HS-5 (cell line): ENCODE measurements around the gene PTPRH.
"Not testable (repeated sequence)": the region's sequence is repeated elsewhere in the genome, so short reads cannot be mapped to it uniquely, and the experiment has no call there.

ENCODE experiments used
- DNase-seq: peaks from one replicate; pipeline ENCODE4 v3.0.0-alpha.2; 2012; ENCODE audit warnings: low read depth

Gene PTPRH

DNA sequence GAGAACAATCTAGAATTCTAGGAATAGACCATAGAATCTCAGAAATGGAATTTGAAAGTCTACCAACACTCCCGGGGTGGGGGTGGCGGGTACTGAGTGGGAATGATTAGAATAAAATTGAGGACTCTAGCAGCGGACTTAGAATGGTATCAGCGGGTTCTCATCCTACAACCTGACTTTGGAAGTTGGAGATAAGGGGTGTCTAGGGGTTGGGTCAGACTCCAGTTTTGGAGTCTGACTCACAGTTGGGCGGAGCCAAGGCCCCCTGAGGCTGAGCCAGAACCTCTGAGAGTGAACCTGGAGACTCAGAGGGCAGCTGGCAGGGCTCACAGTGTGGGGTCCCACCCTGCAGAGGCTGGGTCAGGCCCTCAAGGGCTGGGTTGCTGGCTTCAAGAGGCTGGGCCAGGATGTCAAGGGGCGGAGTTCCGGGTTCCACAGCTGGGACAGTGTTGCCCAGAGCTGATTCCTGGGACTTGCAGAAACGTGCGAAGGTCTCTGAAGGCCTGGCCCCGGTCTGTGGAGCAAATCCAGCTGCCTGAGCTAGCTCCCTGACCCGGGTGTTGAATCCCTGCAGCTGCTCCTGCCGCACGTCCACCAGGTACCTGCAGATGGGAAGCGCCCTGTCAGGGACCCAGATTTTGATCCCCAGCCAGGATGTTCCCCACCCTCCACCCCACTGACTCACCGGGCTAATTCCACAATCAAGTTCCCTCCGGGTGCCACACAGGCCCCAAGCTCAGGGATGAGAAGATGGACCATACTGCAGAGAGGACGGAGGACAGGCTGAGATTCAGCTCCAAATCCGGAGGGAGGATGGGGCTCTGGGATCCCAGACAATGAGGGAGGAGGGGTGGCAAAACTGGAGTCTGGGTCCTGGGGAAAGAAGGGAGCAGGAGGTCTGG is 50.2 kb downstream of the PTPRH start:
- no peak for DNase-seq

DNA sequence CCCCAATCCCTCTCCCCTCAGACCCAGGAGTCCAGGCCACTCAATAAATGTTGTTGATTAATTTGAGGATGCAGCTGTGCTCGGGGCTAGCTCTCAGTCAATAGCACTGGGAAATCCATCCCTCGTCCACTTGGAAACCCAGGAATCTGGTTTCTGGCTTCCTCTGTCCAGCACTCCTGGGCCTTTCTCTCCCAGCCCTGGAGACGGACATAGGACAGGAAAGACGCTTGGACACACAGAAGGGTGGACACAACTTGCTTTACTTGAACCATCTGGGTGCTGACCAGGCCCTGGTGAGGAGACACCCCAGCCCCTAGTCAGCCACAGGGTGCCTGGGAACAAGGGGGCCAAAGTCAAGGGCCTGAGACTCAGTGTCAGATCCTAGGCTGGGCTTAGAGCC is 50.9 kb downstream of the PTPRH start:
- no peak for DNase-seq

DNA sequence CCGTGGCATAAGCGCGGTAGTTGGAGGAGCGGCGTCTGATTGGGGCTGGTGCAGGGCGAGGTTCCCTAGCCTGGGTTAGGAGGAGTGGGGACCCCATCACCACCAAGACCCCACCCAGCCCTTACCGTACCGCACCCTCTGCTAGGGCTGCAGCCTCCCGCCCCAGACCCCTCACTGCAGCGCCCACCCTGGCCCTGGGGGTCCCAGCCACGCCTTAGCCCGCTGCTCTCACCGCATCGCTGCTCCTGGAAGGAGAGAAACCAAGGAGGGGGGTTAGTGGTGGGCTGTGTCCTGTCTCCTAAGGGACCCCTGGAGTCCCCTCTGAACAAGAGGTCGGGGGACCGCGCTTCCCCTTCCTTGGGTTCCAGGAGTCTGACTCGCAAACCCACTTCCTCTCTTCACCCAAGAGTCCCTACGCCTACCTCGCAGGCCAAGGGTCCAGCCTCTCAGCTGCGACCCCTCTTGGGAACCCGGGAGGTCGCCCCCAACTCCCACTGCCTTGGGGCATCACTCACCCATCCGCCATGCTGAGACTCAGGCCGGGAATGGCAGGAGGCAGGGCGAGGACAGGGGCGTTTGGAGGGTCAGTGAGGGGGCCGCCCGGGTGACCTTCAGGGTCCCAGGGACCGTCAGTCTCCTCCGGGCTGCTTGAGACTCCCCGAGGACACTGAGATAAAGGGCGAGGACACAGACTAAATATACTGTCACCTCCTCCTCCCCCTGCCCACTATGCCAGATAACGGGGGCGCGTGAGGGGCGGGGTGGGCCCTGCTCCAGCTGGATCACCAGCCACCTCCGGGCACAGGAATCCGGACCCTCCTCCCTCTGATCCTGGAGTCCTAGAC is 52.0 kb downstream of the PTPRH start, which contains the start of gene TNNI3:
TSS of gene TNNI3 (minus strand) at position 669 of the 845 bp plus-strand sequence. CDS start at position 526, 143 bp downstream.
- DNase-seq, result no peak

DNA sequence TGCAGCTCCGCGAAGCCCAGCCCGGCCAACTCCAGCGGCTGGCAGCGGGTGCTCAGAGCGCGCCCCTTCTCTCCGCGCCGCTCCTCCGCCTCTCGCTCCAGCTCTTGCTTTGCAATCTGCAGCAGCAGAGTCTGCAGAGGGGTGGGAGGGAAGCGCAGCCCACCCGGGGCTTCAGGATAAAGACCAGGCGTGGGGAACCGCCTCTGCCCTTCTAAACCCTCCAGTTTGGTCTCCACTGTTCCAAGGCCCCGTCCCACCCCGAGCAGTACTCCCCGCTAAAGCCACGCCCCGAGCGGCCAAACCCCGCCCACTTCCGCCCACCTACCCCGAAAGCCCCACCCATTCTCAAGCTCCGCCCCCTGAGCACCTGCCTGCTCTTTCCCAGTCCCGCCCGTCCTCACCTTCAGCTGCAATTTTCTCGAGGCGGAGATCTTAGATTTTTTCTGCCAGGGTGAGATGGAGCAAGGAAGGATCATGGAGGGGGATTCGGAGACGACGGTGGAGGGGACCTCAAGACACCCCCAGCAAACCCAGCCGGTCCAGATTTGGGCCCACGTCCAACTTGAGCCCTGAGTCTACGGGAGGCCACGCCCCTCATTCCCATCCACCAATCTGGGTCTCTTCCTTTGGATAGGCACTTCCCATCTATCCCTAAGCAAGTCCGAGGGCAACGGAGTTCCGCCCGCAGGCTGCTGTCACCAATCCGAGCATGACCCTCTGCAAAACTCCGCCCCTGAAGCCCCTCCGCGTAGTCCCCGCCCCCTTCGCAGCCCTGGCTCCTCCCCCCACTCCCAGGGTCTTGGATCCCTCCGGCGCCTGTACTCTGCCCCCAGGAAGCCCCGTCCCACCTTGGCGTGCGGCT is 52.9 kb downstream of the PTPRH start:
- DNase-seq, result no peak

DNA sequence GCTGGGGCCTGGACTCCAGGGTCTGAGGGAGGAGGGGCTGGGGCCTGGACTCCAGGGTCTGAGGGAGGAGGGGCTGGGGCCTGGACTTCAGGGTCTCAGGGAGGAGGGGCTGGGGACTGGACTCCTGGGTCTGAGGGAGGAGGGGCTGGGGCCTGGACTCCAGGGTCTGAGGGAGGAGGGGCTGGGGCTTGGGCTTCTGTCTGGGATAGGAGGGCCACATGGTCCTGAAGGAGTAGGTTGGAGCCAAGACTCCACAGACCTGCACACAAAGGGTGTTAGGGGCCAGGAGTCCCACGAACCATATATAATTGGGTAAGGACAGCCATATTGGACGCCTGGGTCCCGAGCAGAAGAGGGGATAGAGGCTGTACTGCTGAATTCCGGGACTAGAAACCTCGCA is 53.5 kb downstream of the PTPRH start:
- DNase-seq, result not testable (repeated sequence)

DNA sequence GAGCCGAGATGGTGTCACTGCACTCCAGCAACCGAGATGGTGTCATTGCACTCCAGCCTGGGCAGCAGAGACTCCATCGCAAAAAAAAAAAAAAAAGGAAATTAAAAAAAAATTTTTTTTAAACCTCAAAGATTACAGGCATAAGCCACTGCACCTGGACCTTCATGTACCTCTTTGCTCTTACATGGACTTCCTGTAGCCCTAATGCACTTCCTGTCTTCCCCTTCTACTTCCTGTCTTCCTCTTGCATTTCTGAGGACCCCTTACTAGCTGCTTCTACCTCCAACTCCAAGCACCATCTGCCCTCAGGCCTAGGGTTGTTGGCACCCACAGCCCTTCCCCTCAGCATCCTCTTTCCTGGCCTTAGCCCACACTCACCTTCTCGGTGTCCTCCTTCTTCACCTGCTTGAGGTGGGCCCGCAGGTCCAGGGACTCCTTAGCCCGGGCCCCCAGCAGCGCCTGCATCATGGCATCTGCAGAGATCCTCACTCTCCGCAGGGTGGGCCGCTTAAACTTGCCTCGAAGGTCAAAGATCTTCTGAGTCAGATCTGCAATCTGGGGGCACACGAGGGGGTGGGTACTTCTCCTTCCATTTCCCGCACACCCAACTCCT is 55.5 kb downstream of the PTPRH start:
- no peak for DNase-seq

DNA sequence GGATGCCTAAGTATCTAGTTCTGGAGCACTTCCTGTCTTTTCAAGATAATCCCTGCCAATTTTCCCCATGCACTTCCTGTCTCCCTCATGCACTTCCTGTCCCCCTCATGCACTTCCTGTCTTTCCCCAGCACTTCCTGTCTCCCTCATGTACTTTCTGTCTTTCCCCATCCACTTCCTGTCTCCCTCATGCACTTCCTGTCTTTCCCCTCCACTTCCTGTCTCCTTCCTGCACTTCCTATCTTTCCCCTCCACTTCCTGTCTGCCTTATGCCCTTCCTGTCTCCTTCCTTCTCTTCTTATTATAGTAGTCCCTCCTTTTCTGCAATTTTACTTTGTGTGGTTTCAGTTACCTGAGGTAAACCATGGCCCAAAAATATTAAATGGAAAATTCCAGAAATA is 57.3 kb downstream of the PTPRH start:
- no peak for DNase-seq

DNA sequence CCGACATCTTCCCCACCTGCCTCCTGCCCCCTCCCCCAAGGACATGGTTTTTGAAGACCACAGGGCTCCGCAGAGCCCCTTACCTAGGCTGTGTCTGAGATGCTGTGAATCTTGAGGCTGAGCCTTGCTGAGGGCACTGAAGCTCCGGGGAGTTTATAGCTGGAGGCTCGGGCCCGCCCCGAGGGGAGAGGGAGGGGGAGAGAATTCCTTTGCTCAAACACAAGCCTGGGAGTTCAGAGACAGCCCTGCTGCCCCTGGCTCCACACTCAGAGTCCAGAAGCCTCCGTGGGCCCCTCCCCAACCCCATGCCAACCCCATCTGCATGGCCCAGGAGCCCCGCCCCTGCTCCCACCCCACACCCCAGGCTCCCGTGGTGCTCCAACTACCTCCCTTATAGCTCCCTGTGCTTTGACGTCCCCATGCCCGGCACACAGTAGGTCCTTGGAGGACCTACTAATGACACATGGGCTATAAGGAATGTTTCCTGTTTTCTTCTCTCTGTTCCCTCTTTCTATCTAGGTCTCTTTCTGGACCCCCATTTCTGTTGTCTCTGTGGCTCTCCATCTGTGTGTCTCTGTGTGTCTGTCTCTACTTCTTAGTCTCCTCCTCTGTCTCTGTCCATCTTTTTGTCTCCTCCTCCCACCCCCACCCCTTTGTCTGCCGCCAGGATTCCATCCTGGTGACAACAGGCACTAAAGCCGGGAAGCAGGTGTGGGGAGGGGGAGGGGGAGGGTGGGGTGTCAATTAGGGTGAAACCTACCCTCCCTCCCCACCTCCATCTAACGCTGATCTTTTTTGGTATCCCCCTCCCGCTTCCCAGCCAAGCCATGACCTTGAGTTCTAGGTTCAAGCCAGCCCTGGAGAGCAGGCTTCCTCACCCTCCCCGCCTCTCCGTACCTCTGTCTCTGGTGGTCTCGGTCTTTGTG is 60.0 kb downstream of the PTPRH start, which contains the start of gene TNNT1:
TSS of gene TNNT1 (minus strand) at position 129 of the 926 bp plus-strand sequence. CDS start 2,049 bp downstream, outside the sequence.
- no peak for DNase-seq

DNA sequence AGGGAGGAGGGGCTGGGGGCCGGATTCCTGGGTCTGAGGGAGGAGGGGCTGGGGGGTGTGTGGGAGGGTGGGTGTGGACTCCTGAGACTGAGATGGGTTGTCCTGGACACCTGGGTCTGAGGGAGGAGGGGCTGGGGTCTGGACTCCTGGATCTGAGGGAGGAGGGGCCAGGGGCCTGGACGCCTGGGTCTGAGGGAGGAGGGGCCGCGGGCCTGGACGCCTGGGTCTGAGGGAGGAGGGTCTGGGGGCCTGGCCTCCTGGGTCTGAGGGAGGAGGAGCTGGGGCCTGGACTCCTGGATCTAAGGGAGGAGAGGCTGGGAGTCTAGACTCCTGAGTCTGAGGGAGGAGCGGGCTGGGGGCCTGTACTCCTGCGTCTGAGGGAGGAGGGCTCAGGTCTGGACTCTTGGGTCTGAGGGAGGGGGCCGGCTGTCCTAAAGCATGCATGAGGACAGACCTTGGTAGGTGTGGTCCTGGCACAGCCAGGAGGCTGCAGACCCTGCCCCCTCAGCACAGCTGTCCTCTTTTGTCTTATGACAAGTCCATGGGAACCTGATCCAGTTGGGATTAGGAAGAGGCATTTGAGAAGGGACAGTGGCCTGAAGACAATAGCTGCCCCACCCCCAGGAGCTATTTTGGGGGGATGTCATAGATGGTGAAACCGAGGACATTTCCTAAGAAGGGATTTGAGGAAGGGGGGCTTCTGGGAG is 61.6 kb downstream of the PTPRH start:
- no peak for DNase-seq

DNA sequence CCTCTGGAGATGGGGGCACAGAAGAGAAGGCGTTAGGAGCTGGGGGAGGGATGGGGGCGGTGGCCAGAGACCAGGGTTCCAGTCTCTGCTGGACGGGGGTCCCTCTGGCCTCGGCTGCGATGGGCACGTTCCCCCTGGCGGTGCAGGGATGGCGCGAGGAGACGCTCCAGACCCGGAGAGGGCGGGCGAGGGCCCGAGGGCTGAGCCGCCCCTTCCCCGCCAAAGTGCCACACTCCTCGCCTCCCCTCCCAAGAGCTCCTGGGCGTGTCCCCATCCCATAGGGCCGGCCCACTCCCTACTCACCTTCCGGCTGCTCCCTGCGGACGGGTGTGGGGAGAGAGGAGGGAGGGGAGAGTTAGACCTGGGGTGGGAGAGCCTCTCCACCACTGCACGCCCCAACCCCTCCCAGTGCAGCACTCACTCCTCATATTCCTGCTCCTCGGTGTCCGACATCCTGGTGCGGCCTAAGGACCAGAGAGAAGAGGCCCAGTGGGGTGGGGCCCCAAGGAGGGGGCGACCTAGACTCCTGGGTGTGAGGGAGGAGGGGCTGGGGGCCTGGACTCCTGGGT is 62.5 kb downstream of the PTPRH start:
- DNase-seq, result no peak

DNA sequence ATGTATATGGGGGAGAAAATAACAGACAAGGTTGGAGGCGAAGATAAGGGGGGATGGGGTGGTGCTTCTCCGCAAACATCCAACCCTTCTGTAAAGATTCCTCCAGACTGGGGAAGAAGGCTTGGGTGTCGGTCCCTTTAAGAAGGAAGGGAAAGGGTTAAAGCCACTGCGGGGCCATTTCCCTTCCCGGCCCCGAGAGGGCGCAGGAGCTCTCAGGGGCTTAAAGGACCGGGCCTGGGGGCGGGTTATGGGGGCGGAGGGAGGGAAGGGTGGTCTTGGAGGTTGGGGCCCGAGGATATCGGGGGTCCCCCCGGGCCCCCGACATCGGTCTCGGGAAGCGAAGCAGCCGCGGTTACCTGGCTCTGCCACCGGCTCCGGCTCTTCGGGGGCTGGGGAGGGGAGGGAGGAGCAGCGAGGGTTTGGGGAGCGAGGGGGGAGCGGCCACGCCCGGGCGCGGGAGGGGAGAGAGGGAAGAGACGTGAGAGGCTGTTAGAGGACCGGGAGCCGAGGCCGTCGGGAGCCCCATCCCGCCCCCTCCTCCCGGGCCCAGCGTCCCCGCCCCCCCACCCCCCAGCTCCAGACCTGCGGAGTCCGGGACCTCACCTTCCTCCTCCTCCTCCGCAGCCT is 63.1 kb downstream of the PTPRH start:
- DNase-seq, result no peak

DNA sequence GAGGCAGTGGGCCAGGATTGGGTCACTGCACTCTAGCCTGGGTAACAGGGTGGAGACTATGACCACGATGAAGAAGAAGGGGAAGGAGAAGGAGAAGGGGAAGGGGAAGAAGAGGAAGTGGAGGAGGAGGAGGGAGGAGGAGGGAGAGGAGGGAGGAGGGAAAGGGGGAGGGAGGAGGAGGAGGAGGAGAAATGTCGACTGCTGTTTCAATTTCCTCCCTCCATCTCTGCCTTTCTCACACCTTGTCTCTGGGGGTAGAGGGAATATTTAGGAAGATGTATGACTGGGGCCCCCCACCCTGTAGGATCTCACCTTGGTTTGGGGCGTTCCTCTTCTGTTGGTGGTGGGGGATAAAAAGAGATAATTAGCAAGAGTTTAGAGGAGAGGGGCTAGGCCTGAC is 64.1 kb downstream of the PTPRH start:
- DNase-seq, result no peak

DNA sequence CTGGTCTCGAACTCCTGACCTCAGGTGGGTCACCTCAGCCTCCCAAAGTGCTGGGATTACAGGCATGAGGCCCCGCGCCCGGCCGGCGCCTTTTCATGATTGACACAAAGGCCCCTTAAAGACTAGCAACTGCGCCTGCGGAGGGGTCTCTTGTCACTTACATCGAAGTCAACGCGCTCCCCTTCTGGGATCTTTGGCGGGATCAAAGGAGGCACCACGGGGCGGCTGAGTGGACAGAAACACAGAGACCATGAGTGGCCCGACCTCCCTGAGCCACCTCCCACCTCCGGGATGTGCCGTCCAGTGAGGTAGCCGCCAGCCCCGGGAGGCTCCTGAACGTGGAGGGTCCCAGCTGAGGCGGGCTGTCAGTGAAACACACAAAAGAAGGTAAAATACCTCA is 67.6 kb downstream of the PTPRH start:
- no peak for DNase-seq

DNA sequence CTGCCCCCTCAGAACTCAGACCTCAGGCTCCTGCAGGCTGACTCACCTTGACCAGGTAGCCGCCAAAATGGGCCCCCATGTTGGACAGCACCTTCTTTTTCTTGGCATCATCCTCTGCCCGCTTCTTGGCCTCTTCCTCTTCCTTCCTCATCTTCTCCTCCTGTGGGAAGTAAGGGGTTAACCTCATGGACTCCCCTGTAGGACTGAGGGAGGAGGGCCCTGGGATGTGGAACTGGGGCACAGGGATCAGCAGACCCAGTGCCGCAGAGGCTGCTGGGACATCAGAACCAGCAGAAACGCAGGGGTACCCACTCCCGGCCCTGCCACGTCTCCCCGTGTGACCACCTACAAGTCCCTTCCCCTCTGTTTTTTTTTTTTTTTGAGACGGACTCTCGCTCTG is 71.4 kb downstream of the PTPRH start:
- DNase-seq, result no peak

DNA sequence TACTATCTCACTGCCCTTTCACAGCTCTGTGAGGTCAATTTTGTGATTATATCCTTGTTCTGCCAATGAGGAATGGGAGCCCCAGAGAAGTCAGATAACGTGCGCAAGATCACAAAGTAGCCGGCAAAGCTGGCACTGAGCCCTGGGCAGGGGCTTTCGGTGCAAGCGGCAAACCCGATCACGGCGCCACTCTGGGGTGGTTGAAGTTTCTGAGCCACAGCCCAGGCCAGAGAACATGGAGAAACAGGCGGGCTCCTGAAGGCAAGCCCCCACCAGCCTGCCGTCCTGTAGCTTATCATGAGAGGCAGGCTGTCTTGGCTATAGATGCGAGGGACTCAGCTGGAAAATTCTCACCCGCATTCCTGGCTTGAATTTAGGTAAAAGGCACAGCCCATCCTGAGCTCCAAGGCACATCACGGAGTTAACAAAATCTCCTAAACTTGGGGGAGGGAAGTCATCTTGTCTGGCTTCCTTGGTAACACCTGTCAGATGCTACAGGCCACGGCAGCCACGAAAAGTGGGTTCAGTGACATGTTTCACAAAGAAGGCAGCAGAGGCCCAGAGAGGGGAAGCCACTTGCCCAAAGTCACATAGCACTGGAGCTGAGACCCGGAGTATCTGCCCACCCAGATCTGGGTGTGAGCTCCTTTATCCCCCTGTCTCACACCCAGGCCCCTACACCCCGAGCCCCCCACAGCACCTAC is 72.8 kb downstream of the PTPRH start:
- DNase-seq, result no peak

DNA sequence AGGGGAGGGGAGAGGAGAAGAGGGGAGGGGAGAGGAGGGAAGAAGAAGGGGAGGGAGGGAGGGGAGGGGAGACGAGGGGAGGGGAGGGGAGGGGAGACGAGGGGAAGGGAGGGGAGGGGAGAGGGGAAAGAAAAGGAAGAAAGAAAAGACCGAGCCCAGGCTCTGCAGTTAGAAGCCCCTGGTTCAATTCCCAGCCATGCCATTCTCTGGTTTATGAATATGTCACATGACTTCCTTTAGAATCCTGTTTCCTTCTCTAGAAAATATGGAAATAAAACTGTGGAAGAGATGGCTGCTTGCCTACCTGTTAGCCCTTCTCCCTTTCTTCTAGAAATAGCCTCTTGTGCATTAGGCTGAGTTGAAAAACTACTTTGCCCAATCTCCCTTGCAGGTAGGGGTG is 74.6 kb downstream of the PTPRH start:
- DNase-seq, result no peak

DNA sequence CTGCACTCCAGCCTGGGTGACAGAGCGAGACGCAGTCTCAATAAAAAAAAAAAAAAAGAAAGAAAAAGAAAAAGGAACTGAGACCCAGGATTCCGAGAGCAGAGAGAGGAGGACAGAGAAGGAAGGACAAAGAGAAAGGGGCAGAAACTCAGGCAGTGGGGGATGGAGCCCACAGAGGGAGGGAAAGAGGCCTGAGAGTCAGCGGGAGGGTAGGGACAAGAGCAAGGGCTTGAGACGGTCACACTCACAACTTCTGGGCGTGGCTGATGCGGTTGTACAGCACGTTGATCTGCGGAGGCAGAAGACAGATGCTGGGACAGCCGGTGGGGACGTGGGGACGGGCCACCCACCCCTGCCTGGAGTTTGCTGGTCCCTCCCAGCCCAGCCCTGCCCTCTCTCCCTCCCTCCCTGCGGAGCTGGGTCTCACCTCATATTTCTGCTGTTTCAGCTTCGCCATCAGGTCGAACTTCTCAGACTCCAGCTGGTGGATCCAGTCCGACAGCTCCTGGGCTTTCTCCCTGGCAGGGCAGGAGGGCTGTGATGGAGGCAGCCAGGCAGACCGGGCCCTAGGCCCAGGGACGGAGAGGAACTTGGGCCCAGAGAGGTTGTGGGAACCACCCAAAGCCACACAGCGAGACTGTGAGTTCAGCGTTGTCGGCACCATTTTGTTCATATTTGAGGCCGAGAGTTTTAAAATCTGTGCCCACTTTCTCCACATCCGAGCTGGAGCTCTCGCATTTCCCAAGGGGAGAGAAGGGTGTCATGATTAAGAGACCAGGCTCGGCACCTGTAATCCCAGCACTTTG is 75.5 kb downstream of the PTPRH start:
- DNase-seq, result no peak
